ENCODE measurements around the gene NAV2.

GRCh38 chr11:20131788-20132666, 419.4 kb downstream of the NAV2 start:
- TF ChIP-seq POLR2A (IDR thresholded peaks at IDR 0.05) (no peak), POLR2AphosphoS5 (IDR thresholded peaks at IDR 0.05) (no peak)
